HepG2 (cell line): ENCODE measurements around the gene PTPN14. TPM values are rescaled to one million over a fixed set of nuclear protein-coding genes. Genes with fewer than 3 reads are reported as not detected.

Source experiments
- ATAC-seq: fragments of 200-7000 bp; cut with Tn5 transposase; 3 replicates; pipeline ENCODE4 v1.9.1; 2020; ENCODE audit warnings: mild to moderate bottlenecking, moderate library complexity
- BruUV-seq: library from RNA; stranded (reverse); fragments of 400-500 nt; replicated peaks from 2 replicates; lab custom pipeline; 2021; lab: Mats Ljungman, UMichigan
- CTCF ChIA-PET: fragments of 300-600 bp; formaldehyde crosslinking; extraction: SDS; loops from one replicate; lab custom pipeline; 2021; ENCODE audit warnings: low total read pairs, inconsistent platforms, low intra/inter-chr PET ratio; lab: Yijun Ruan, JAX
- POLR2A ChIA-PET: fragments of 350-600 bp; sonication (Branson Sonifier 250); formaldehyde crosslinking; loops from one replicate; lab custom pipeline; 2020; ENCODE audit warnings: antibody characterized with exemption, inconsistent platforms; lab: Yijun Ruan, JAX
- DNase-seq: peaks from one replicate; pipeline ENCODE4 v3.0.0-alpha.2; 2015; ENCODE audit warnings: low spot score
- FAIRE-seq: peaks from 3 replicates; lab custom pipeline; 2011; peaks lifted over from hg19 to GRCh38; lab: Jason Lieb, UNC
- H2AFZ ChIP-seq: one replicate; pipeline ENCODE4 v1.6.1; 2011; ENCODE audit warnings: low read length, inconsistent platforms
- H3K27ac ChIP-seq: fragments of 300-600 bp; 3 replicates; pipeline ENCODE4 v1.8.0; 2011; ENCODE audit warnings: mixed run types, mild to moderate bottlenecking, mixed read lengths, low read length, inconsistent platforms; ENCODE audit not compliant: insufficient read depth; ENCODE audit errors: extremely low read length
- H3K27me3 ChIP-seq, 2 experiments: fragments of 200-600 bp in 1 of 2; 2 replicates in 1 of 2; 3 replicates in 1 of 2; pipeline versions ENCODE4 v1.6.0 to v1.8.0; 2011; ENCODE audit warnings: low read length in 2 of 2, mild to moderate bottlenecking in 2 of 2, moderate library complexity in 2 of 2, inconsistent platforms in 1 of 2; ENCODE audit not compliant: insufficient read depth in 2 of 2, control insufficient read depth in 1 of 2
- H3K36me3 ChIP-seq, 2 experiments: fragments of 200-600 bp in 1 of 2; replicated peaks in 1 of 2; 2 replicates in 1 of 2; 3 replicates in 1 of 2; pipeline versions ENCODE4 v1.5.1 to v1.8.0; 2011; ENCODE audit warnings: low read length in 2 of 2, inconsistent platforms in 1 of 2; ENCODE audit not compliant: insufficient read depth in 2 of 2, control insufficient read depth in 1 of 2
- H3K4me1 ChIP-seq: 2 replicates; pipeline ENCODE4 v1.5.1; 2012; ENCODE audit warnings: low read length, inconsistent platforms; ENCODE audit not compliant: insufficient read depth
- H3K4me2 ChIP-seq: 2 replicates; pipeline ENCODE4 v1.6.0; 2011; ENCODE audit warnings: low read depth, low read length, inconsistent platforms
- H3K4me3 ChIP-seq, 3 experiments: fragments of 200-600 bp in 1 of 3; sonication (generic), shearing (Covaris generic) in 1 of 3; replicated peaks in 1 of 3; 2 replicates each; pipeline ENCODE4 v1.5.1; 2011 to 2016; ENCODE audit warnings: low read length in 3 of 3, inconsistent platforms in 2 of 3, low read depth in 2 of 3, mild to moderate bottlenecking in 2 of 3, control low read depth in 1 of 3, mixed read lengths in 1 of 3; ENCODE audit not compliant: insufficient read depth in 1 of 3
- H3K79me2 ChIP-seq: one replicate; pipeline ENCODE4 v1.6.1; 2011; ENCODE audit warnings: low read length, inconsistent platforms; ENCODE audit not compliant: insufficient read depth
- H3K9ac ChIP-seq: 2 replicates; pipeline ENCODE4 v1.6.0; 2011; ENCODE audit warnings: mild to moderate bottlenecking, low read depth, low read length, inconsistent platforms; ENCODE audit not compliant: insufficient read depth
- H3K9me3 ChIP-seq: 2 replicates; pipeline ENCODE4 v1.5.1; 2012; ENCODE audit warnings: mild to moderate bottlenecking, low read length
- H4K20me1 ChIP-seq: 2 replicates; pipeline ENCODE4 v1.6.0; 2011; ENCODE audit warnings: inconsistent platforms, mild to moderate bottlenecking, low read length, moderate library complexity; ENCODE audit not compliant: insufficient read depth
- GABPB1 ChIP-seq: IDR thresholded peaks from 2 replicates; pipeline ENCODE4 v1.6.1; 2016; ENCODE audit warnings: mild to moderate bottlenecking, missing genetic modification reagents, moderate library complexity, missing compliant biosample characterization
- KDM6A ChIP-seq: IDR thresholded peaks from 2 replicates; pipeline ENCODE4 v1.6.1; 2016; ENCODE audit warnings: low read depth
- NR2C2 ChIP-seq: sonication (generic); formaldehyde crosslinking; IDR thresholded peaks from 2 replicates; pipeline ENCODE4 v1.4.0; 2020; ENCODE audit warnings: missing genetic modification reagents, mild to moderate bottlenecking, moderate library complexity, borderline replicate concordance
- PPARG ChIP-seq: conservative IDR thresholded peaks from 2 replicates; pipeline ENCODE4 v1.6.1; 2016; ENCODE audit warnings: missing biosample characterization, missing genetic modification reagents
- REL ChIP-seq: sonication (generic); formaldehyde crosslinking; conservative IDR thresholded peaks from 2 replicates; pipeline ENCODE4 v1.8.0; 2022; ENCODE audit warnings: mild to moderate bottlenecking, missing genetic modification reagents, moderate library complexity
- SP2 ChIP-seq: sonication (generic); formaldehyde crosslinking; IDR thresholded peaks from 2 replicates; pipeline ENCODE4 v1.5.1; 2020; ENCODE audit warnings: mild to moderate bottlenecking, missing genetic modification reagents
- TFE3 ChIP-seq: IDR thresholded peaks from 2 replicates; pipeline ENCODE4 v1.6.1; 2016
- ZBTB1 ChIP-seq: sonication (generic); formaldehyde crosslinking; IDR thresholded peaks from 2 replicates; pipeline ENCODE4 v1.4.0; 2020; ENCODE audit warnings: missing genetic modification reagents, borderline replicate concordance
- ZNF646 ChIP-seq: sonication (generic); formaldehyde crosslinking; IDR thresholded peaks from 2 replicates; pipeline ENCODE4 v1.9.0; 2021; ENCODE audit warnings: mild to moderate bottlenecking, missing genetic modification reagents
- ZNF75D ChIP-seq: sonication (generic); formaldehyde crosslinking; IDR thresholded peaks from 2 replicates; pipeline ENCODE4 v1.8.1; 2023; ENCODE audit warnings: missing genetic modification reagents, mild to moderate bottlenecking, borderline replicate concordance
- WGBS: methylation state at CpG from one replicate; pipeline ENCODE4 v1.1.6; 2017; ENCODE audit warnings: low lambda C conversion rate; 5-methylcytosine and 5-hydroxymethylcytosine counted together
- in situ Hi-C: cut with HindIII; loops from 2 replicates; pipeline ENCODE4 v1.10.0; 2017; ENCODE audit warnings: low pct_unique_long_range_greater_than_20kb; ENCODE audit not compliant: extremely low pct_ligation_motif_present
- intact Hi-C: fragments of 100-400 bp; cut with micrococcal nuclease; formaldehyde crosslinking; loops from one replicate; pipeline ENCODE4 v1.10.0; 2022; ENCODE audit not compliant: unreplicated experiment
- polyA plus RNA-seq, 8 experiments: library from polyadenylated mRNA; depleted of rRNA in 3 of 8; stranded (reverse) in 7 of 8; unstranded in 1 of 8; fragments of >200 nt; fragmentation: Illumina TruSeq in 4 of 8; extraction: Trizol in 4 of 8; gene quantifications; 2 replicates each; pipeline versions ENCODE4 v1.2.1 to v1.2.3, GENCODE V29; 2011 to 2016; ENCODE audit warnings: low read depth in 4 of 8, missing spikeins in 1 of 8, mixed read lengths in 1 of 8; ENCODE audit not compliant: insufficient read depth in 1 of 8
- total RNA-seq, 5 experiments: library from RNA; depleted of rRNA; stranded (reverse); fragments of >200 nt; fragmentation: Illumina TruSeq; extraction: Trizol; gene quantifications; 2 replicates each; pipeline ENCODE4 v1.2.3, GENCODE V29; 2016; ENCODE audit warnings: low read depth in 1 of 5

The PTPN14 gene
- total and polyA plus RNA-seq, 2 of the 13 experiments (the other 11 are each of a cell fraction or from before 2014, with no cell fraction given): 3.9 to 4.7 TPM

GRCh38 chr1:214503553-214503952 lies 47.8 kb downstream of the PTPN14 start:
- in situ Hi-C loops: no loop called here
- DNase-seq (peak; percentile 11), ATAC-seq (no peak), FAIRE-seq (no peak)
- Histone ChIP-seq H4K20me1 (no peaks in the 10 kb centered on the region), H3K27ac (no peak overlapping the region), H3K9ac (no peak overlapping the region), H3K4me1 (peaks cover 51% of the 10 kb centered on the region), H3K27me3 (no peaks in the 10 kb centered on the region), H3K4me2 (no peak overlapping the region), H3K36me3 (no peaks in the 10 kb centered on the region), H3K79me2 (no peaks in the 10 kb centered on the region), H3K4me3 (no peak overlapping the region), H3K9me3 (no peaks in the 10 kb centered on the region), H2AFZ (no peak overlapping the region)
- intact Hi-C loops: no loop called here
- BruUV-seq: no TSS peak
- ChIA-PET POLR2A (no interaction called here), CTCF (no interaction called here)
- 35% methylated on average over 4 of the region's 4 CpGs for WGBS
- no peak for TF ChIP-seq REL (CRISPR knock-in tag)
- TF ChIP-seq PPARG: peak; percentile 53

DNA sequence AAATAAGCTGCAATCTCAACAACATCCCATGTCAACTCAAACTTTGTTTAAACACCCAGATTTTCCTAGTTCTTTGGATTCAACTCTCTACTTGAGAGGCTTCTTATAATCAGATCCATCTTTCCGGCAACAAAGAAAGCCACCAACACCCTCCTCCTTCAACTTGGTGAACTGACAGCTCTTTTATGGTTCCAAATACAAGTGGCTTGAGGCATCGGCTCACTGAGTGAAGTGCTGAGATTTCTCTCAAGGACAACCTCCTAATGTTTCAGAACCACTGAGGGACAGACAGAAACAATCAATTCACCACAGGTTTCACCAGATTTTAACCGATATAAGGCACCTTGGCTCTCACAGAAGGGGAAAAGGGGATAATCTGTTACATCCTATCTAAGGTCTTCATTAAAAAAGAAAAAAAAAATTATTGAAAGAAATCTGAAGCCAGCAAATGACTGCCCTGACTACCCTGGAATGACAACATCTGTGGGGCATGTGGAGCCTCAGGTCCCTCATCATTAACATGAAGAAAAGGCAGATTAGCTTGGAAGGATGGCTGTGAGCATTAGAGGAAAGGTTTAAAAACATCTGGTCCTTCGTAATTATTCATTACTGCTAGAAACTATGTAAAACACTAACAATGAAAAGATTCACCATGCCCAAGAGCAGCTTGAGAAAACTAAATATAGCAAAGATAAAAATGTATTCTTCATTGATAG lies 50.9 kb downstream of the PTPN14 start:
- Histone ChIP-seq H4K20me1 (no peaks in the 10 kb centered on the region), H3K27me3 (no peaks in the 10 kb centered on the region), H3K36me3 (no peaks in the 10 kb centered on the region), H3K9me3 (no peaks in the 10 kb centered on the region), H3K4me3 (no peak overlapping the region), H3K4me1 (peaks cover 24% of the 10 kb centered on the region), H3K4me2 (no peak overlapping the region), H3K27ac (no peak overlapping the region), H2AFZ (no peak overlapping the region), H3K9ac (no peak overlapping the region), H3K79me2 (no peaks in the 10 kb centered on the region)
- WGBS: 91% methylated on average over 4 of the region's 4 CpGs
- ATAC-seq (no peak), FAIRE-seq (no peak), DNase-seq (no peak)
- intact Hi-C loops (no loop called here), in situ Hi-C loops (no loop called here)
- CTCF ChIA-PET: no interaction called here
- POLR2A ChIA-PET: no interaction called here
- BruUV-seq: no TSS peak
- TF ChIP-seq GABPB1 (CRISPR knock-in tag) (no peak), ZBTB1 (CRISPR knock-in tag) (no peak), NR2C2 (CRISPR knock-in tag) (no peak), TFE3 (no peak), ZNF75D (CRISPR knock-in tag) (no peak), SP2 (CRISPR knock-in tag) (no peak), ZNF646 (no peak), KDM6A (CRISPR knock-in tag) (no peak)
